Duodenal mucosa (tissue), 2 donors: ENCODE data around the gene RIPK1.

ENCODE experiments used
- H3K27ac ChIP-seq: one replicate; pipeline ENCODE4 v1.7.0; 2013; ENCODE audit warnings: low read depth, low read length
- H3K27me3 ChIP-seq, 2 donors: one replicate each; pipeline ENCODE4 v1.7.0; 2013; ENCODE audit warnings: low read length in 2 of 2, control low read depth in 1 of 2; ENCODE audit not compliant: insufficient read depth in 2 of 2, control insufficient read depth in 1 of 2
- H3K36me3 ChIP-seq, 2 donors: one replicate each; pipeline ENCODE4 v1.7.0; 2013; ENCODE audit warnings: low read length in 2 of 2, control low read depth in 1 of 2; ENCODE audit not compliant: insufficient read depth in 2 of 2, control insufficient read depth in 1 of 2
- H3K4me1 ChIP-seq, 2 donors: one replicate each; pipeline ENCODE4 v1.7.0; 2013; ENCODE audit warnings: low read length in 2 of 2, control low read depth in 1 of 2; ENCODE audit not compliant: insufficient read depth in 2 of 2, control insufficient read depth in 1 of 2
- H3K4me3 ChIP-seq, 2 donors: one replicate each; pipeline ENCODE4 v1.7.0; 2013; ENCODE audit warnings: low read length in 2 of 2, low read depth in 1 of 2
- H3K9ac ChIP-seq, 2 donors: one replicate each; pipeline ENCODE4 v1.7.0; 2013; ENCODE audit warnings: low read length in 2 of 2, low read depth in 1 of 2
- H3K9me3 ChIP-seq, 2 donors: one replicate each; pipeline ENCODE4 v1.7.0; 2013; ENCODE audit warnings: low read length in 2 of 2, control low read depth in 1 of 2; ENCODE audit not compliant: control insufficient read depth in 1 of 2

Gene RIPK1

GRCh38 chr6:3031857-3032640 lies 36.2 kb upstream of the RIPK1 start:
- no peaks in the 10 kb centered on the region for H3K4me1 ChIP-seq
- no peak overlapping the region for H3K4me3 ChIP-seq
- no peak overlapping the region for H3K27ac ChIP-seq
- no peaks in the 10 kb centered on the region for H3K36me3 ChIP-seq
- no peak overlapping the region for H3K9ac ChIP-seq
- H3K27me3 ChIP-seq: no peaks in the 10 kb centered on the region
- H3K9me3 ChIP-seq: no peaks in the 10 kb centered on the region

- no peaks in the 10 kb centered on the region for H3K9me3 ChIP-seq
- no peak overlapping the region for H3K4me3 ChIP-seq
- no peaks in the 10 kb centered on the region for H3K27me3 ChIP-seq
- no peaks in the 10 kb centered on the region for H3K36me3 ChIP-seq
- no peak overlapping the region for H3K9ac ChIP-seq
- H3K4me1 ChIP-seq: no peaks in the 10 kb centered on the region
- no peak overlapping the region for H3K27ac ChIP-seq
Measured at GRCh38 chr6:3032986-3033385, 35.3 kb upstream of the RIPK1 start.

GRCh38 chr6:3033652-3034051 lies 34.6 kb upstream of the RIPK1 start:
- no peak overlapping the region for H3K27ac ChIP-seq
- H3K9me3 ChIP-seq: no peaks in the 10 kb centered on the region
- H3K27me3 ChIP-seq: no peaks in the 10 kb centered on the region
- H3K9ac ChIP-seq: no peak overlapping the region
- no peaks in the 10 kb centered on the region for H3K36me3 ChIP-seq
- H3K4me1 ChIP-seq: no peaks in the 10 kb centered on the region
- no peak overlapping the region for H3K4me3 ChIP-seq

GRCh38 chr6:3035397-3035796 lies 32.9 kb upstream of the RIPK1 start:
- H3K4me3 ChIP-seq: no peak overlapping the region
- H3K9ac ChIP-seq: no peak overlapping the region
- H3K27ac ChIP-seq: no peak overlapping the region
- no peaks in the 10 kb centered on the region for H3K4me1 ChIP-seq
- no peaks in the 10 kb centered on the region for H3K36me3 ChIP-seq
- no peaks in the 10 kb centered on the region for H3K9me3 ChIP-seq
- no peaks in the 10 kb centered on the region for H3K27me3 ChIP-seq

- no peak overlapping the region for H3K27ac ChIP-seq
- no peak overlapping the region for H3K4me3 ChIP-seq
- no peaks in the 10 kb centered on the region for H3K27me3 ChIP-seq
- H3K9me3 ChIP-seq: no peaks in the 10 kb centered on the region
- H3K36me3 ChIP-seq: no peaks in the 10 kb centered on the region
- H3K4me1 ChIP-seq: no peaks in the 10 kb centered on the region
- H3K9ac ChIP-seq: no peak overlapping the region
Measured at GRCh38 chr6:3036861-3037637, 31.2 kb upstream of the RIPK1 start.

- Histone ChIP-seq H3K27ac (no peak overlapping the region), H3K9me3 (no peaks in the 10 kb centered on the region), H3K4me3 (no peak overlapping the region), H3K9ac (no peak overlapping the region), H3K36me3 (no peaks in the 10 kb centered on the region), H3K4me1 (no peaks in the 10 kb centered on the region), H3K27me3 (no peaks in the 10 kb centered on the region)
Measured at GRCh38 chr6:3037638-3038365, 30.5 kb upstream of the RIPK1 start.

- no peaks in the 10 kb centered on the region for H3K9me3 ChIP-seq
- no peak overlapping the region for H3K9ac ChIP-seq
- no peak overlapping the region for H3K4me3 ChIP-seq
- H3K36me3 ChIP-seq: no peaks in the 10 kb centered on the region
- no peaks in the 10 kb centered on the region for H3K4me1 ChIP-seq
- H3K27ac ChIP-seq: no peak overlapping the region
- H3K27me3 ChIP-seq: no peaks in the 10 kb centered on the region
Measured at GRCh38 chr6:3039384-3039783, 28.9 kb upstream of the RIPK1 start.

GRCh38 chr6:3041147-3041546 lies 27.1 kb upstream of the RIPK1 start:
- Histone ChIP-seq H3K27ac (no peak overlapping the region), H3K4me3 (no peak overlapping the region), H3K27me3 (no peaks in the 10 kb centered on the region), H3K4me1 (no peaks in the 10 kb centered on the region), H3K9ac (no peak overlapping the region), H3K36me3 (no peaks in the 10 kb centered on the region), H3K9me3 (no peaks in the 10 kb centered on the region)

- H3K27me3 ChIP-seq: no peaks in the 10 kb centered on the region
- H3K4me1 ChIP-seq: no peaks in the 10 kb centered on the region
- H3K4me3 ChIP-seq: no peak overlapping the region
- no peaks in the 10 kb centered on the region for H3K36me3 ChIP-seq
- no peak overlapping the region for H3K27ac ChIP-seq
- H3K9ac ChIP-seq: no peak overlapping the region
- H3K9me3 ChIP-seq: no peaks in the 10 kb centered on the region
Measured at GRCh38 chr6:3041606-3042005, 26.7 kb upstream of the RIPK1 start.

- Histone ChIP-seq H3K9ac (no peak overlapping the region), H3K4me3 (no peak overlapping the region), H3K4me1 (no peaks in the 10 kb centered on the region), H3K27ac (no peak overlapping the region), H3K9me3 (no peaks in the 10 kb centered on the region), H3K36me3 (no peaks in the 10 kb centered on the region), H3K27me3 (no peaks in the 10 kb centered on the region)
Measured at GRCh38 chr6:3045369-3045768, 22.9 kb upstream of the RIPK1 start.
